GM23248 (cell line): ENCODE data around the gene APP.

ENCODE experiments used
- EZH2 ChIP-seq: fragments of 200-600 bp; sonication (generic); IDR thresholded peaks from 2 replicates; pipeline ENCODE4 v1.6.1; 2018; ENCODE audit warnings: antibody characterized with exemption, mild to moderate bottlenecking; ENCODE audit not compliant: insufficient read depth, poor library complexity, severe bottlenecking
- EZH2phosphoT487 ChIP-seq: fragments of 200-600 bp; sonication (generic); IDR thresholded peaks from 2 replicates; pipeline ENCODE4 v1.6.1; 2018; ENCODE audit warnings: antibody characterized with exemption, moderate library complexity, mild to moderate bottlenecking, low read depth; ENCODE audit not compliant: insufficient read depth

DNA sequence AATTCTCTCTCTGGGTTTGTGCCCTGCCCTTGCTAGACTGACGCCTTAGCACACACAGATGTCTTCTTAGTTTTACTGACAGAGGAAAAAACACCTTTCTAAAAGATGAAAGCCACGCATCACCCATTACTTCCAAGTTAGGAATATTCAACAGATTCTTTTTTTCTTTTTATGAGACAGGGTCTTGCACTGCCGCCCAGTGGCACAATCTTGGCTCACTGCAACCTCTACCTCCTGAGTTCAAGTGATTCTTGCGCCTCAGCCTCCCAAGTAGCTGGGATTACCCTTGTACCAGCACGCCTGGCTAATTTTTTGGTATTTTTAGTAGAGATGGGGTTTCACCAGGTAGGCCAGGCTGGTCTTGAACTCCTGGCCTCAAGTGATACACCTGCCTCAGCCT lies 169.2 kb downstream of the APP start:
- TF ChIP-seq EZH2phosphoT487, result no peak
- TF ChIP-seq EZH2, result no peak
